ENCODE measurements around the gene SS18L1.

GRCh38 chr20:62126141-62126540, 17.4 kb upstream of the SS18L1 start:
- TF ChIP-seq RAD21 (IDR thresholded peaks at IDR 0.05; ENCODE audit: low read depth) (no peak), EGR1 (IDR thresholded peaks at IDR 0.05; ENCODE audit: low read depth) (no peak), JUND (IDR thresholded peaks at IDR 0.05) (no peak), CTCF (IDR thresholded peaks at IDR 0.05 in 2 of 3, conservative IDR thresholded peaks at IDR 0.05 in 1 of 3; ENCODE audit: borderline replicate concordance in 1 of 3, insufficient read depth in 1 of 3, low read depth in 2 of 3, low read length in 2 of 3) (no peak), MAX (IDR thresholded peaks at IDR 0.05) (no peak), TCF7L2 (IDR thresholded peaks at IDR 0.05; ENCODE audit: borderline replicate concordance, extremely low read depth, insufficient read depth, insufficient read length) (no peak), POLR2A (IDR thresholded peaks at IDR 0.05; ENCODE audit: borderline replicate concordance, extremely low read depth, insufficient read depth, insufficient read length) (no peak), EZH2phosphoT487 (IDR thresholded peaks at IDR 0.05; ENCODE audit: borderline replicate concordance) (no peak), ZFX (IDR thresholded peaks at IDR 0.05) (no peak), POLR2AphosphoS5 (IDR thresholded peaks at IDR 0.05; ENCODE audit: low read depth, low read length) (no peak), SIN3A (IDR thresholded peaks at IDR 0.05; ENCODE audit: low read depth) (no peak)
- TF ChIP-seq, protein P1, sequence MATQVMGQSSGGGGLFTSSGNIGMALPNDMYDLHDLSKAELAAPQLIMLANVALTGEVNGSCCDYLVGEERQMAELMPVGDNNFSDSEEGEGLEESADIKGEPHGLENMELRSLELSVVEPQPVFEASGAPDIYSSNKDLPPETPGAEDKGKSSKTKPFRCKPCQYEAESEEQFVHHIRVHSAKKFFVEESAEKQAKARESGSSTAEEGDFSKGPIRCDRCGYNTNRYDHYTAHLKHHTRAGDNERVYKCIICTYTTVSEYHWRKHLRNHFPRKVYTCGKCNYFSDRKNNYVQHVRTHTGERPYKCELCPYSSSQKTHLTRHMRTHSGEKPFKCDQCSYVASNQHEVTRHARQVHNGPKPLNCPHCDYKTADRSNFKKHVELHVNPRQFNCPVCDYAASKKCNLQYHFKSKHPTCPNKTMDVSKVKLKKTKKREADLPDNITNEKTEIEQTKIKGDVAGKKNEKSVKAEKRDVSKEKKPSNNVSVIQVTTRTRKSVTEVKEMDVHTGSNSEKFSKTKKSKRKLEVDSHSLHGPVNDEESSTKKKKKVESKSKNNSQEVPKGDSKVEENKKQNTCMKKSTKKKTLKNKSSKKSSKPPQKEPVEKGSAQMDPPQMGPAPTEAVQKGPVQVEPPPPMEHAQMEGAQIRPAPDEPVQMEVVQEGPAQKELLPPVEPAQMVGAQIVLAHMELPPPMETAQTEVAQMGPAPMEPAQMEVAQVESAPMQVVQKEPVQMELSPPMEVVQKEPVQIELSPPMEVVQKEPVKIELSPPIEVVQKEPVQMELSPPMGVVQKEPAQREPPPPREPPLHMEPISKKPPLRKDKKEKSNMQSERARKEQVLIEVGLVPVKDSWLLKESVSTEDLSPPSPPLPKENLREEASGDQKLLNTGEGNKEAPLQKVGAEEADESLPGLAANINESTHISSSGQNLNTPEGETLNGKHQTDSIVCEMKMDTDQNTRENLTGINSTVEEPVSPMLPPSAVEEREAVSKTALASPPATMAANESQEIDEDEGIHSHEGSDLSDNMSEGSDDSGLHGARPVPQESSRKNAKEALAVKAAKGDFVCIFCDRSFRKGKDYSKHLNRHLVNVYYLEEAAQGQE (IDR thresholded peaks at IDR 0.05; ENCODE audit: low read depth): no peak

All from HCT116 (cell line).